Stimulated activated CD8-positive, alpha-beta memory T cell treated with anti-CD3 and anti-CD28 coated beads, Interleukin-2, amount 100 ng/mL, for 1 hour (primary cell): ENCODE results near the gene ZNF764.
"Not testable (repeated sequence)": the region's sequence is repeated elsewhere in the genome, so short reads cannot be mapped to it uniquely, and the experiment has no call there.

Experiments
- DNase-seq, 2 donors: peaks; one replicate each; pipeline ENCODE4 v3.0.0-alpha.2; 2020; ENCODE audit warnings: low read depth in 2 of 2

Gene ZNF764

DNA sequence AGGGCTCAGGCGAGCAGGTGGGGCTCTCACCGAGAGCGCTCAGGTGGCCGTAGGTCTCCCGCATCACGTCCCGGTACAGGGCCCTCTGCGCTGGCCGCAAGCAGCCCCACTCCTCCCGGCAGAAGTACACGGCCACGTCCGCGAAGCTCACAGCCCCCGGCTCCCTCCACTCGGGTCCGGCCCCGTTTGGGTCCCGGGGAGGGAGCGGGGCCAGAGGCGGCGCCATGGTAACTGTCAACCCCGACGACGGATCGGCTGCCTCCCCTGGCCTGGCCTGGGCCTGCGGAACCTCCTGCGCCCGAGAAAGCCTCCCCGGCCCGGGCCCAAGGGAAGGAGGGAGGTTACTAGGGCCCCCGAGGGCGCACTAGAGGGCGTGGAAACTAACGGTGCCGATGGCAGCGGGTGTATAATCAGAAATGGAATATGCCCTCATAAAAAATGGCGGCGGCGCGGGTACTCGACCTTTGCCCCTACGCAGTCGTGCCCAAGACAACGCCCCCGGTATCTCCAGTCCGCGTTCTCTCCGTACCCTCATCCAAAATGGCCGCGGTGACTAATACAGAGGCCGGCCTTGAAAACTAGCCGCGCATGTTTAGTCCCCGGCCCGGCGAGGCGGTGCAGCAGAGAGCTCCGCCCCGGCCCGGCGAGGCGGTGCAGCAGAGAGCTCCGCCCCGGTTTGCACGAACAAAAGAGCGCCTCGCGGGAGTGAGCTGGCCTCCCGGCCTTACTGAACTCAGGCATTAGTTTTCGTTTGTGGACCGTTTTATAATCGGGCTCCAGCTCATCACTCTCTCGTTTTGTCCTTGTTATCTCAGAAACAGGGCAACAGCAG, at the start of gene ZNF764:
ZNF764 (minus strand) TSS at position 418 of the 832 bp plus-strand sequence; CDS start at position 226, 192 bp downstream.
- DNase-seq, result peak; percentile 87 to 94

DNA sequence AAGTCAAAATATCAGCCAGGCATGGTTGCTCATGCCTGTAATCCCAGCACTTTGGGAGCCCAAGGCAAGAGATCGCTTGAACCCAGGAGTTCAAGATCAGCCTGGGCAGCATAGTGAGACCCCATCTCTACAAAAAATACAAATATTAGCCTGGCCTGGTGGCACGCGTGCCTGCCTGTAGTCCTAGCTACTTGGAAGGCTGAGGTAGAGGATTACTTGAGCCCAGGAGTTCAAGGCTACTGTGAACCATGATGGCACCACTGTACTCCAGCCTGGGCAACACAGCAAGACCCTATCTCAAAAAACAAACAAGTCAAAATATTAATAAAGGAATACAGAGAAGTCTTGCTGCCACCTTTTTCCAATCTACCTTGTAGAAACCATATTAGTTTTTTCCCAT, 47.8 kb upstream of the ZNF764 start:
- DNase-seq, result no peak

DNA sequence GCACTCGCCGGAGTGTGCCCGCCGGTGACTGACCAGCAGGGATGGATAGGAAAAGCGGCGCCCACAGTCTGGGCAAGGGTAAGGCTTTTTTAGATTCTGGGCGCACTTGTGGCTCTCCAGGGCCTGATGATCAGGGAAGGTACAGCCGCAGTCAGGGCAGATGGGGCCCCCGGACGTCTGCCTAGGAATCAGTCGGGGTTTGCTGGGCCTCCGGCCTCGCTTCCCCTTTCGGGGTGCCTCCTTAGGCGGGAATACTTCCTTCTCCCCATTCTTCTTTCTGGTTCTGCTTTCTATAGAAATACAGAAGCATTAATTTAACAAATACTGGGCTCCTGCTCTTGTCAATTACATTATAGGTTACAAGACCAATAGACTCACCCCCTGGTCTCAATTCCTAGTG, 47.0 kb upstream of the ZNF764 start:
- no peak for DNase-seq

DNA sequence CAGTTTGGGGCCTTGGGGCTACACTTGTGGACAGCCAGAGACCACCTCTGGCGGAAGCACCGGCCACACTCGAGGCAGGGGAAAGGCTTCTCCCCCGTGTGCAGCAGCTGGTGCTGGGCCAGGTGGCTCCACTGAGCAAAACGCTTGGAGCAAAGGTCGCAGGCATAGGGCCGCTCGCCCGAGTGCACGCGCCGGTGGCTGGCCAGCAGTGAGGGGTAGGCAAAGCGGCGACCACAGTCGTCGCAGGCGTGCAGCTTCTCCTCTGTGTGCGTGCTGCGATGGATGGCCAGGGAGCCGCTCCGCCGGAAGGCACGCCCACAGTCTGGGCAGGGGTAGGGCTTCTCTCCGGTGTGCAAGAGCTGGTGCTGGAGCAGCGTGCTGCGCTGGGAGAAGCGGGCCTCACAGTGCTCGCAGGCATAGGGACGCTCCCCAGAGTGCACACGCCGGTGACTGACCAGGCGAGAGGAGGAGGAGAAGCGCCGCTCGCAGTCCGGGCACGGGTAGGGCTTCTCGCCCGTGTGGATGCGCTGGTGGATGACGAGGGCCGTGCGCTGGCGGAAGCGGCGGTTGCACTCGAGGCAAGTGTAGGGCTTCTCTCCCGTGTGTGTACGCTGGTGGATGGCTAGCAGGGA, 46.3 kb upstream of the ZNF764 start:
- no peak for DNase-seq

DNA sequence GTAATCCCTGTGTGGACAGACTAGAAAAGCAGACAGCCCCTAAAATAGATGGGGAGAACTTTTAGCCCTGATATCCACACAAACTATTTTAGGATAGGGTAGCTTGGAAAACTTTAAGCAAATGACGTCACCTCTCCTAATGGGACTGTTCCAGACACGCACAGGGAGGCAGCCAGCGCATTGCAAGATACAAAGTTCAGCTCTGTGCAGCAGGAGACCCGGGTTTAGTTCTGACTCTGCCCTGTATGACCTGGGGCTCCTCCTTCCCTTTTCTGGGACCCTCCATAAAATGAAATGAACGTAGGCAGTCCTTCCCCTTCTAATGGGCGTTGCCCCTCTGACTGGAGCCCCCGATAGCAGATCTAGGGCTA, 45.8 kb upstream of the ZNF764 start:
- DNase-seq, result no peak

DNA sequence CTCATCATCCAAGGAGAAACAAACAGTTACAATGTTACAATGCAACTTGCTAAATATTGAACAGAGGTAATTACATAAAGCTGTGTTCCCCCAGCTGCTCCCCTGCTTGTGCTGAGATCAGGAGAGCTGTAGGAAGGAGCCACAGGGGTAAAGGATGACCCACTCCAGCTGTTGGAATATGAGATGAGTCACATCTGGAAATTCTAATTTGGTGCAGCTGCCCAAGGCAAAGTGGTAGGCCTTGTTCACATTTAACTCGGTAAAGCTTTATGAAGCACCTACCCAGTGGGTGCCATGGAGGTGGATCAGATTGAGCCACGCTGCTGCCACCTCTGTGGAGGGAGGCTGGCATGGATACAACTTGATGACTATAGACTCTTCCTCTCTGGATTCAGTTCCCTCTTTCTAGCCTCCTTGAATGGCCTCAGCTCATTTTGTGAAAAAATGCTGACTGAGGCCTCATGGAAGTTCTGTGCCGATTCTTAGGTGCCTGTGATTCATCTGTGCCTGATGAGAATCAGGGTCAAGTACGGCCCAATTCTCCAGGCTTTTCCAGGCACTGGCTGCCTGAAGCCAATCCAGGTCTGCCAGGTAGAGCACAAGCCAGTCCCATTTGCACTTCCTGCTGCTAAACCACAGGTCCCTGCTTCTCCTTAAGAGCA, 44.6 kb upstream of the ZNF764 start:
- no peak for DNase-seq

DNA sequence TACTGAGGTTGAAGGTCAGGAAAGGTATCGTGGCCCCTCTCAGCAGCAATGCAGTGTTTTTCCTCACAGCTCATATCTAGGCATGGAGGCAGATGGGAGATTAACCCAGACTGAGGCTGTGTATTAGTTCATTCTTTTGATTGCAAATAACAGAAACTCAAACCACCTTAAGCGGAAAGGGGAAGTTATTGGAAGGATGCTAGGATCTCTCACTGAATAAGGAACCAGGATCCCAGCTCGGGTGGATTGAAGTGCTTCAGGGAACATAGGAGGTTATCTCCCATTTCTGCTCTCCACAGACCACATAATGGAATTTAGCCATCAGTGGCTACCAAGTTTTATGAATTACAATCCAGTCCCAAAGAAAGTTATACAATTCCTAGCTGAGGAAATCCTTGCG, 43.8 kb upstream of the ZNF764 start:
- DNase-seq, result no peak

DNA sequence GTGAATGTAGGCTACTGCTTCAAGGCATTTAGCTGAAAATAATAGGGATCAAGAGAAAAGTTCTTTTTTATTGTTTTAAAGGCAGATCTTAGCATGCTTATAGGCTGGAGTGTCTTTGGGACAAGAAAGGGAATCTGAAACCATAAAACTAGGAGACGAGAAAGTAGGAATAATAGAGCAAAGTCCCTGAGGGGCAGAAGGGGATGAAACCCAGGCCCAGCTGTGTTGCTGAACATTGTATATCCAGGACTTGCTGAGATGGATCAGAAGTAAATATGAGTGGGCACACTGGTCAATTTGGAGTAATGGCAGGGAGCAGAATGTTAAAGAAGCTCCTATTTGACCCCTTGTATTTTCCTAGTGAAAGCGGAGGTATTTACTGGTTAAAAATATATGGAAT, 42.8 kb upstream of the ZNF764 start:
- no peak for DNase-seq

DNA sequence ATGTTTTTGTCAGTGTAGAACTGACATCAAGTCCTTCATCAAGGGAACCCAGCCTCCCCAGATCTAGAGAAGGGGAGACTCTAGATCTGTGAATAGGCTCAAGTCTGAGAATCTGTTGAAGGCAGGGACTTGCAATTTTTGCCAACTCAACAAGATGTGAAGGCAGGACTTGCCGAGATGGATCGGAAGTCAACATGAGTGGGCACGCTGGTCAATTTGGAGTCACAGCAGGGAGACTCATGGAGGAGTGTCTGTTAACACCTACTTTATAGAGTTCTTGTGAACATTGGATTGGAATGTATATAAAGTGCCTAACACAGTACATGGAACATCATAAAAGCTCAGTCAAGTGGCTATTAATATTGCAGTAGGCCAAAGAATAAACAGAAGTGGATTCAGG, 42.0 kb upstream of the ZNF764 start:
- DNase-seq, result no peak

DNA sequence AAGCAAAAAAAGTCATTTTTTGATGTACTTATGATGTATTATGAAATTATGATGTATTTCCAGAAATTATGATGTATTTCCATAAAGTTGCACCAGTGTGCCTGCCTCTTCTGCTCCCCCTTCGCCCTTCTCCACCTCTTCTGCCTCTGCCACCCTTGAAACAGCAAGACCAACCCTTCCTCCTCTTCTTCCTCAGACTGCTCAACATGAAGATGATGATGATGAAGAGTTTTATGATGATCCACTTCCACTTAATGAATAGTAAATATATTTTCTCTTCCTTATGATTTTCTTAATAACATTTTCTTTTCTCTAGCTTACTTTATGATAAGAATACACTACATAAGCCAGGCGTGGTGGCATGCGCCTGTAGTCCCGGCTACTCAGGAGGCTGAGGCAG, 34.7 kb upstream of the ZNF764 start:
- no peak for DNase-seq

DNA sequence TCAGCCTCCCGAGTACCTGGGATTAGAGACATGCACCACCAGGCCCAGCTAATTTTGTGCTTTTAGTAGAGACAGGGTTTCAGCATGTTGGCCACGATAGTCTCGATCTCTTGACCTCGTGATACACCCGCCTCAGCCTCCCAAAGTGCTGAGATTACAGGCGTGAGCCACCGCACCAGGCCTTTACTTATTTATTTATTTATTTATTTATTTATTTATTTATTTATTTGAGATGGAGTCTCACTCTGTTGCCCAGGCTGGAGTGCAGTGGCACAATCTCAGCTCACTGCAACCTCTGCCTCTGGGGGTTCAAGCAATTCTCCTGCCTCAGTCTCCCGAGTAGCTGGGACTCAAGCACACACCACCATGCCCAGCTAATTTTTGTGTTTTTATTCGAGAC, 32.7 kb upstream of the ZNF764 start:
- not testable (repeated sequence) for DNase-seq

DNA sequence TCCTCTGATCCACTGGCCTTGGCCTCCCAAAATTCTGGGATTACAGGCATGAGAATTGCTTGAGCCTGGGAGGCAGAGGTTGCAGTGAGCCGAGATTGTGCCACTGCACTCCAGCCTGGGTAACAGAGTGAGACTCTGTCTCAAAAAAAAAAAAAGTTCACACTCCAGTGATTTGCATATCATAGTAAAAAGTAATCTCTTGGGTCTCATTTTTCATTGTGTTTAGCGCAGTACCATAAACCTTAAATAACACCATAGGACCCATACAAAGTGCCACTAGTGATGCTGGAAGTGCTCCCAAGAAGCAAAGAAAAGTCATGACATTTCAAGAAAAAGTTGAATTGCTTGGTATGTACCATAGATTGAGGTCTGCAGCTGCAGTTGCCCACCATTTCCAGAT, 31.4 kb upstream of the ZNF764 start:
- DNase-seq, result not testable (repeated sequence)

DNA sequence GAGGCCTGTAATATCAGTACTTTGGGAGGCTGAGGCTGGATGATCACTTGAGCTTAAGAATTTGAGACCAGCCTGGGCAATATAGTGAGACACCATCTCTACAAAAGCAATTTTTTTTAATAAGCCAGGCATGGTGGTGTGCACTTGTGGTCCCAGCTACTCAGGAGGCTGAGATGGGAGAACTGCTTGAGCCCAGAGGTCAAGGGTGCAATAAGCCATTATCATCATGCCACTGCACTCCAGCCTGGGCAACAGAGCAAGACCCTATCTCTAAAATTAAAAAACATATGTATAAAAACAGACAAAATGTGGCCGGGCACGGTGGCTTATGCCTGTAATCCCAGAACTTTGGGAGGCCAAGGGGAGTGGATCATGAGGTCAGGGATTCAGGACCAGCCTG, 30.5 kb upstream of the ZNF764 start:
- no peak for DNase-seq

DNA sequence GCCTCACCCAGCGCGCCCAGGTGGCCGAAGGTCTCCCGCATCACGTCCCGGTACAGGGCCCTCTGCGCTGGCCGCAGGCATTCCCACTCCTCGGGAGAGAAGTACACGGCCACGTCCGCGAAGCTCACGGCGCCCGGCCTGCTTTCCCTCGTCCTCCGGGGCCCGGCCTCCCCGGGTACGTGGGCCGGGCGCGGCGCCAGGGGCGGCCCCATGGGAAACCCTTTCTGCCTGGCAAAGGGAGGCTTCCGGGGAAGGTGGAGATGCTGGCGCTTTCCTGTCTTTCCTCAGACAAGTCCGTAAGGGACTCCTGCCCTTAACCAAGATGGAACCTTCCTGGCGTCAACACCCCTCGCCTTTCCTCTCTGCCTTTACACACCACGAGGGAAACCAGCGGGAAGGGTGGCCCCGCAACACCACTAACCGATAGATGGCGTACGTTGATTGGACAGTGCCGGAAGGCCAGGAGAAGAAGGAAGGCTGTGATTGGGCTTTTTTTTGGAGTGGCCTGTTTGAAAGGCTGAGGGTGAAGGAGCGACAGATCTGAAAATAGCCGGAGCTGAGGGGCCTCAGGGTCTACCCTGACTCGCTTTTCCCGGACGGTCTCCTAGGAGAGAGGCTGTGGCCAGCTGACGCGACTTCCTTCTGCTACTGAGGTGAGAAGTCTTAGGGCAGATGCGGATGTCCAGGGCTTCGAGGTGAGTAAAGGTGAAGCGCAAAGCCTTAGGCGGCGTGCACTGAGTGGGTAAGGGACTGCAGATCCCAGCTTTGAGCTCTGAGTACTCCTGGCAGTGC, 27.4 kb upstream of the ZNF764 start, which contains the start of gene ZNF785:
ZNF785 (minus strand) TSS at position 298 of the 792 bp plus-strand sequence; CDS start at position 212, 86 bp downstream.
- peak; percentile 75 to 81 for DNase-seq

DNA sequence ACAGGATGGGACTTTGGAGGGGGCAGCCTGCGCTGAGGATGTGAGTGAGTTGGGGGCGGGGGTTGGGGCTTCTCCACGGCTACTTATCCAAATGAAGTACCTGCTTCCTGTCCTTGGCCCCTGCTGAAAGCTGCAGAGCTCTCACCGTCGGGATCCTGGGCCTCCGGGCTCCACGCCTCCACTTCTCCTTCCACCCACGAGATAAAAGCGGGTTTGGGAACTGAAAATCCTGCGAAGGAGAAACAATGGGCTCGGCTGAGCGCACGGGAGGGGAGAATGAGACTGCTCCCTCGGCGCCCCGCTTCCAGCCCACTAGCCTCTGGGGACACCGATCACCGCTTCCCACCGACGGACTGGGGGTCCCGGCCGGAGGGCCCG, 26.8 kb upstream of the ZNF764 start:
- DNase-seq, result no peak

DNA sequence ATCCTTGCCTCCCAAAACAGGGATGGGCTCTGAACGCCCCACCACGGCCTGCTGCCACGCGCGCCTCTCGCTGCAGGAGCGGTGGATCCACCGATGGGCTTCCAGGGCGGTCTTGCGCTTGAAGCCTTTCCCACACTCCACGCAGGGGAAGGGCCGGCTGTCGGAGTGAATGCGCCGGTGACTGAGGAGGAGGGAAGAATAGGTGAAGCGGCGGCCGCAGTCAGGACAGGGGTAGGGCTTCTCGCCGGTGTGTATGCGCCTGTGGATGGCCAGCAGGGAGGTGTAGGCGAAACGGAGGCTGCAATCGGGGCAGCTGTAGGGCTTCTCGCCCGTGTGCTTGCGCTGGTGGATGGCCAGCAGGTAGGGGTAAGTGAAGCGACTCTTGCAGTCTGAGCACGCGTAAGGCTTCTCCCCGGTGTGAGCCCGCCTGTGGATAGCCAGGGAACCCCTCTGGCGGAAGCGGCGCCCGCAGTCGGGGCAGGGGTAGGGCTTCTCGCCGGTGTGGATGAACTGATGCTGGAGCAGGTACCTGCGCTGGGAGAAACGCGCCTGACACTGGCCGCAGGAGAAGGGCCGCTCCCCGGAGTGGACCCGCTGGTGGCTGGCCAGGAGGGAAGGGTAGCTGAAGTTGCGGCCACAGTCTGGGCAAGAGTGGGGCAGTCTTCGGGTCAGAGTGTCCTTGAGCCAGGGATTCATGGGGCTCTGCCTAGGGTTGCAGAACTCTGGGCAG, 24.6 kb upstream of the ZNF764 start:
- DNase-seq, result no peak

DNA sequence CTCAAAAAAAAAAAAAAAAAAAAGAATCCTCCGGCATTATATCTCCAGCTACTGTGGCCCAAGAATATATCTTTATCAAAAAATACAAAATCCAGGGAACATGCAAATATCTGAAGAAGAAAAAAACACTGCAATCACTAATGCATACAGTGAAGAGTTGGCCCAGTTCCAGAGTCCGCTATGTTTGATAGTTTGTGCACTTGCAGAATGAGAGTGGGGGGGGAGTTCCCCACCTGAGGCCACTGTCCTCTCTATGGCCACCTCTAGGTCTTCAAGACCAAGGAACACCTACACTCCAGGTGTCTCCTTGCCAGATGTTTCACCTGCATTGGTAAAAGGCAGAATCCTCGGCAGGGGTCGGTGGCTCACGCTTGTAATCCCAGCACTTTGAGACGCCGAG, 23.3 kb upstream of the ZNF764 start:
- DNase-seq, result no peak

DNA sequence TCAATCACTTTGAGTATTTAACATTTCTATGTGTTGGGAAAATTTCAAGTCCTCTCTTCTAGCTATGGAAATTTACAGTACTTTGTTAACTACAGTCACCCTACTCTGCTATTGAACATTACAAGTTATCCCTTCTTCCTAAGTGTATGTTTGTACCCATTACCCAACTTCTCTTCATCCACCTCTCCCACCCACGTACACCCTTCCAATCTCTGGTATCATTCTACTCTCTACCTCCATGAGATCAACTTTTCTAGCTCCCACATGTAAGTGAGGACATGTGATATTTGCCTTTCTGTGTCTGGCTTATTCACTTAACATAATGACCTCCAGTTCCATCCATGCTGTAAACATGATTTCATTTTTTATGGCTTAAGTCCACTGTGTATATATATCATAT, 16.5 kb upstream of the ZNF764 start:
- no peak for DNase-seq

DNA sequence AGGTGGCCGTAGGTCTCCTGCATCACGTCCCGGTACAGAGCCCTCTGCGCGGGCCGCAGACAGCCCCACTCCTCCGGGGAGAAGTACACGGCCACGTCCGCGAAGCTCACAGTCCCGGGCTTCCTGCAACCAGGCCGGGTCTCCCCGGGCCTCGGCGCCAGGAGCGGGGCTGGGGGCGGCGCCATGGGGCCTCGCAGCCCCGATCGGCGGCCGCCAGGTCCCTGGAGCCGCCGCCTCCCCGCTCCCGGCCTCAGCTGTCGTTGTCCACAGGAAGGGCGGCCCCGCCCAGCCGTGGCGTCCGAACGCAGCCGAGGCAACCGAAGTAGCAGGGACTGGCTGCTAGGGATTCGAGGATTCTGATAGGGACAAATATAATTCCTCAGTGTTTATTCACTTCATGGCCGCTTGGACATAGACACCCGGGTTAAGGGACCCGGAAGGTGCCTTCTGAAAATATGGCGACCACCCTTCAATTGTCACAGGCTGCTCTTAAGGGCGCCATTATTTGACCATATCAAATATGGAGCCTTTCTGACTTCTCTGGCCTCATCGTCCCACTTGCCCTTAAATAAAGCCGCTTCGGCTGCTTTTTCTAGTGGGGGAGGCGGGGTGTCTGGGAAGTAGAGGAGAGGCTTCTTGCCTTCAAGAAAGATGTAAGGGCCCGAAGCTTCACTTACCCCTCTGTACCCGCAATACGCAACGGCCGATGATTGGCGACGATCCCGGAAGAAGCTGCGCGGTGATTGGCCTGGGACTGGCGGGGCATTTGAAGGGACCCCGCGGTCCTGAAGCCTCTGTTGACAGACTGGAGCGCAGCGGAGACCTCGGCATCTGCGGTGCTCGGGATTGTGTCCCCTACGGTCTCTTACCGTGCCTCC, 13.5 kb upstream of the ZNF764 start, which contains the start of gene ZNF688:
ZNF688 (minus strand) TSS at position 270 of the 878 bp plus-strand sequence; CDS start at position 185, 85 bp downstream.
- peak; percentile 81 to 89 for DNase-seq
